ENCODE results near the gene CRYAB. TPM values are rescaled to one million over a fixed set of nuclear protein-coding genes. Genes with fewer than 3 reads are reported as not detected.

The CRYAB gene, protein sequence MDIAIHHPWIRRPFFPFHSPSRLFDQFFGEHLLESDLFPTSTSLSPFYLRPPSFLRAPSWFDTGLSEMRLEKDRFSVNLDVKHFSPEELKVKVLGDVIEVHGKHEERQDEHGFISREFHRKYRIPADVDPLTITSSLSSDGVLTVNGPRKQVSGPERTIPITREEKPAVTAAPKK
- 0.66 and 2.4 TPM in 2 replicates for total RNA-seq

DNA sequence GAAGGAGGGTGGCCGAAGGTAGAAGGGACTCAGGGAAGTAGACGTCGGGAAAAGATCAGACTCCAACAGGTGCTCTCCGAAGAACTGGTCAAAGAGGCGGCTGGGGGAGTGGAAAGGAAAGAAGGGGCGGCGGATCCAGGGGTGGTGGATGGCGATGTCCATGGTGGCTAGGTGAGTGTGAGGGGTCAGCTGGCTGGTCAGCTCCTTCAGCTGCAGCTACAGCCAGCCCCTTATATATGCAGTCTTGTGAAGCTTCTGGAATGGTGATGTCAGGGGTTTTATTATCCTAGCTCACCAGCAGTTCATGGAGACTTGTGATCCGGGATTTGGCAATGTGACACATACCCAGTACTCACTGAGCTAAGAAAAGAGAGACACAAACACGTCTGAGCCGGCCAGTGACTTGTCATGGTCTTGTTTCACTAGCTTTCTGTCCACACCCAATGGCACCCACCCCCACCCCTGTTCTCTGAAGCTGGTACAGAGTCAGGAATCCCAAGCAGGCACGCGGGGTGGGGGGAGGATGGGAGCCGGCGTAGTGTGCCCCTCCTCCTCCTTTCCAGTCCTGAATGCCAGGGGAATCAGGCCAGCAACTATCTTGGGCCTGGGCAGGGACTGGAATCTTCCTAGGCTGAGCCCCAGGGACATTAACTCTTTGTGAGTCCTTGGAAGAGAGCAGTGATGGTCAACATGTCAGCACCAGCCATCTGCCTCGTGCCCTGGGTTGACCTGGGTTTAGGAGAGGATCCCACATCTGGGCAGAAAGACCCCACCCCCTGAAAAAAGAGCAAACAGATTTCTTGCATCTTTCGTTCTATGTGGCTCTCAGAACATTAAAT, at the start of gene CRYAB:
TSS of gene CRYAB (minus strand) at position 208 of the 839 bp plus-strand sequence. CDS start at position 162, 46 bp downstream.

DNA sequence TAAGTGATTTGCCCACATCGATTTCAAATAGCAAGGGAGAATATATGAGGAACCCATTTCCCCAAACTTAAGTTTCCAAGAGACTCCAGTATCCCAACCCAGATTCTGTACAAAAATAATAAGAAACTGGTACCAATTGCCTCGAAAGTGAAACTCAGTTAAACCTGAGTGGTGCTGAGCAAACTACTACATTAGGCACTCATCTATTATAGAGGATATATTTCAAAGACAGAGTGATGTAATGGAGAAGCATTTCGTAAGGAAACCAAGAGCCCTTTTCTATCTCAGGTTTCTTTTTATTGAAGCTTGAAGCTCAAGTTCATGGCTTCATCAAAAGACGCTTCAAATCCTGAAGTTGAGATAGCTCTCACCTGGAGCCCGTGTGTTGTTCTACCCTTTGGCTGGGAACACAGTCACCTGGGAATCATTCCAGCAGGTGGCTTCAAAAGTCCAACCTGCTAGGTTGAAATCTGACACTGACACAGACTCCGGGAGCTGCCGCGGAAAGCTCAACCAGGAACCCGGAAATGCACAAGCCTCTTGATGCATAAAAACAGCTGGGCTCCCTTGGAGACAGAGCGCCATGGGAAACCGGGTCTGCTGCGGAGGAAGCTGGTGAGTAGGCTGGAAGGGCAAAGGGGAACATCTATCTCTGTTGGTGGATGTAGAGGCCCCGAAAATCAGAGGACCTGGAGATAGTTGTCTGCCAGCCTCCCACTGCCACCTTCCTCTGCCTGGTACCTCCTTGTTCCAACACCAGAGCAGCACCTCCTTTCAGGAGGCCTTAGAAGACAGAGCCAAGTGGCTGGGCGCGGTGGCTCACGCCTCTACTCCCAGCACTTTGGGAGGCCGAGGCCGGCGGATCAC, 7.1 kb upstream of the CRYAB start, which contains the start of gene C11orf52:
TSS of gene C11orf52 (plus strand) at position 524 of the 867 bp plus-strand sequence. CDS start at position 584, 60 bp downstream.

DNA sequence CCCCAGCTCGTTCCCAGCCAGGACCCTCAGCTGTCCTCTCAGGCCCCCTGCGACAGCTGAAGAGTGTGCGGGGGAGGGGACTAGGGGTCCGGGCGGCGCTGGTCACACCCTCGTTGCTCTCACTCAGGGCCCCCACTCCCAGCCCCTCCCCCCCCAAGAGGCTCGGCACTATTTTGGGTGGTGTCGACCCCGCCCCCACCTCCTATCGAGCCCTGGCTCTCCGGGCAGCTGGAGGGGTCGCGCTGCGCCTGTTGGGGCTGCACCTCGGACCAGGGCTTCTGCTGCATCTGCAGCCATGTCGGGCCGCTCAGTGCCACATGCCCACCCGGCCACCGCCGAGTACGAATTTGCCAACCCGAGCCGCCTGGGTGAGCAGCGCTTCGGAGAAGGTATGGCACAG, 965 bp upstream of the CRYAB start, which contains the start of gene HSPB2:
TSS of gene HSPB2 (plus strand) at position 200 of the 400 bp plus-strand sequence. CDS start at position 296, 96 bp downstream.

DNA sequence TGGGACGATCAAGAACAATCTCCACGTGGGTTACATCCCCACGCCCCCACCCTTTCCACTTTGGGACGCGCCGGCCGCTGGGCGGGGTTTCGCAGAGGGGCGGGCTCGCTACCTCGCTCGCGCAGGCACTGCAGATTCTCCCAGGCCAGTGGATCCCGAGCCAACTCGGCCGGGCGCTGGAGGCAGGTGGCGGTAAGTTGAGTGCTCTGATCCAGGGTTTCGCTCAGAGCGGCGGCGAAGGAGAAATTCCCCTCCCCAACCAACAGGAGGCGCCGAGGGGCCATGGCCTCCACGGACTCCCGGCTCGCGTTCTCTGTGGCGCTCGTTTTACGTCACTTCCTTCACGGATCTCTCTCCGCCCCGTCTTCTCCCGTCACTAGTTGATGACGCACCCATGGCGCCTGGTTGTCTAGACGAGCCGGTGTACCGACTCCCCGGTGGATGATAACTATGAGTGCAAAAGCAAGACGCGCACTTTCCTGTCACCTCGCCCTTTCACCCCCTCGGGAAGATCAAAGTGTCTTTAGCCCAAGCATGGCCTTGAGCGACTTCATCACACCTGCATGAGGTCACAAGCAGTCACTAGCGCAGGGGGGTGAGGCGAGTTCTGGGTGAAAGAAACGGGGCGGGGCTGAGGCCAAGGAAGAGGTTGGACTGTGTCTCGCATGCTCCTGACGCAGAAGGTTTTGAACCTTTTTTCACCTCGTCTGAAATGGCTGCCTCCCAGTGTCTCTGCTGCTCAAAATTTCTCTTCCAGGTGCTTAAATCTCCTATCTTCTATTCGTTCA, 32.5 kb downstream of the CRYAB start, which contains the start of the genes CFAP68 and FDXACB1:
TSS of gene CFAP68 (plus strand) at position 693 of the 788 bp plus-strand sequence. CDS start at position 713, 20 bp downstream.
TSS of gene FDXACB1 (minus strand) at position 317 of the 788 bp plus-strand sequence. CDS start at position 284, 33 bp downstream.

DNA sequence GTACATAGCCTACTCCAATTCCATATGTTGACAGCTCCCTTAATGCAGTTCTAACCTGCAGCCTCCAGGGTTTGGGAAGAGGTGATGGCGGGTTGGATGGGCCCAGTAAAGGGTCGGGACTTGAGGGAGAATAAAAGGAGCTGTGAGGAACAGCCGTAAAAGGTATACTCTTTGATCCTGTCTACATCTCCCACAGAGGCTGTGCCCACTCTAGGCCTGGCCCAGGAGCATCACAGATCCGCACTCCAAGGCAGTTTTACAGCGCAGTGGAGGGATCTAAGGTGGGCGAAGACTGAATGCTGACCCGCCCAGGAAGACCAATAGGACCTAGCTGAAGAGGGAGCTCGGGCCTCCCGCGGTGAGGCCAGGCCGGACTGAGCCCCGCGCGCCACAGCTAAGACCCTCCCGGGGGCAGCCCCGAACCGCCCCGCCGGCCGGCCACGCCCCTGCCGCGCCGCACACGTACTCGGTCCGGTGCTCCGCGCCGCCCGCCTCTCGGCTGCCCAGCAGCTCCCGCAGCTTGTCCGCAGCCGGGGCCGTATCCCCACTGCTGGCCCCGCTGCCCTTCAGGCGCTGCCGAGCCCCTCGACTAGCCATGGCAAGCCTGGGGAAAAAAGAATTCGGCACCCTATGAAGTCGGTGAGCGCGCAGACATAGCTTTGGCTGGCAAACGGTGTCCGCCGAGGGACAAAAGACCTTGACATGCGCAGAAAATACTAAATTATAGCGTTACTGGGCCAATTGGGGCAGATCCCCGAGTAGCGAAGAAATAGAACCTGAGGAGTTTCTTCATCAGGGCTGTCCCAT, 40.5 kb downstream of the CRYAB start, which contains the start of gene ALG9:
TSS of gene ALG9 (minus strand) at position 696 of the 807 bp plus-strand sequence. CDS start at position 597, 99 bp downstream.

Small RNA genes lying within 50 kb of the gene (small RNA-seq; reads per million reads assigned to genes)
- gene C11orf52 (ENCODE audit: low replicate concordance) (not detected), gene GNG5P3 (ENCODE audit: low replicate concordance) (not detected), gene RNA5SP351 (ENCODE audit: low replicate concordance) (not detected), gene RPL37AP8 (ENCODE audit: low replicate concordance) (not detected)

Other genes with a start within 250 kb of the CRYAB start
- 15.8 and 36.1 TPM in 2 replicates for gene PPP2R1B, start 145.4 kb downstream of the CRYAB start, total RNA-seq
- 31.3 and 52.7 TPM in 2 replicates for gene ALG9, start 40.2 kb downstream of the CRYAB start, total RNA-seq
- gene FDXACB1, start 32.6 kb downstream of the CRYAB start, total RNA-seq, result 1.5 and 7.4 TPM in 2 replicates
- gene CFAP68, start 32.2 kb downstream of the CRYAB start, total RNA-seq, result 9.3 and 11.2 TPM in 2 replicates
- gene HSPB2, start 964 bp upstream of the CRYAB start, total RNA-seq, result not detected in 2 replicates
- not detected in 2 replicates for gene C11orf52, start 7.1 kb upstream of the CRYAB start, total RNA-seq
- gene DIXDC1, start 25.6 kb upstream of the CRYAB start, total RNA-seq, result 7.4 and 16.3 TPM in 2 replicates
- 35.0 and 63.6 TPM in 2 replicates for gene DLAT, start 113.6 kb upstream of the CRYAB start, total RNA-seq
- gene PIH1D2, start 162.2 kb upstream of the CRYAB start, total RNA-seq, result 1.0 and 1.5 TPM in 2 replicates
- 21.9 and 24.3 TPM in 2 replicates for gene NKAPD1, start 162.5 kb upstream of the CRYAB start, total RNA-seq
- gene TIMM8B, start 175.0 kb upstream of the CRYAB start, total RNA-seq, result 22.1 and 33.9 TPM in 2 replicates
- 84.0 and 105 TPM in 2 replicates for gene SDHD, start 175.1 kb upstream of the CRYAB start, total RNA-seq

Data from placental pericyte (primary cell).